Suppressor macrophage treated with lipopolysaccharide for 1 hour (primary cell): ENCODE results near the gene IDUA.
"Not testable (repeated sequence)": the region's sequence is repeated elsewhere in the genome, so short reads cannot be mapped to it uniquely, and the experiment has no call there.

Experiments used
- DNase-seq, 3 donors: peaks; one replicate each; pipeline ENCODE4 v3.0.0-alpha.2; 2020 to 2022

The IDUA gene

DNA sequence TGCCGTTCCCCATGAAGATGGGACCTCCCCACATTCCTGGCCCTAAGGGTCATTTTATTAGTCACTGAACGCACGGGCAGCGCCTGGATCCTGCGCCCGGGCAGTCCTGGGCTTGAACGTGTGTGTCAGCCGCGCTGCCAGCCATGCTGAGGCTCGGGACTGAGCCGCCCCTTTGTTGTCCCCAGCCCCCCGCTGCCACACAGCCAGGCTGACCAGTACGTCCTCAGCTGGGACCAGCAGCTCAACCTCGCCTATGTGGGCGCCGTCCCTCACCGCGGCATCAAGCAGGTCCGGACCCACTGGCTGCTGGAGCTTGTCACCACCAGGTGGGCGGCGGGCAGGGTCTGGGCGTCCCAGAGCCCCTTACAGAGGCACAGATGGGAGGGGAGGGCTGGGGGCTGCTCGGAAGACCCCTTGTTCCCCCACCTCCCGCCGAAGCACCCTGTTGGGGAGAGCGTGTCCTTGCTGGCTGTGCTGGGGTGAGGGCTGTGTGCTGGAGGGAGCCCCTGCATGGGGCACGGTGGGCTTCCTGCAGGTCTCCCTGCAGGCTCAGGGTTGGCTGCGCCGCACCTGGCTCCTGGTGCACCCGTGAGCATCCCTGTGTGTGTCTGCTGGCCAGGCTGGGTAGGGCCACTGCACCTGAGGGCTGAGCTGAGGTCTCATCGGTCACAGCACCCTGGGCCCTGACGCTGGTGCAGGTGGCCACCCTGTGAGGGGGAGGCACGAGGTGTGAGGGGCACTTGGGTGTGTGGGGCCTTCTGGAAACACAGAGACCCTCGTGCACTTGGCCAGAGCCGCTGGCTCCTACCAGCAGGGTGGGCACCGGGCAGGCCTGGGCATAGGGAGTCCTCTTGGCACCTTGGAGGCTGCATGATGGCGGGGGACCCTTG, 1.0 kb downstream of the IDUA start:
- no peak for DNase-seq

DNA sequence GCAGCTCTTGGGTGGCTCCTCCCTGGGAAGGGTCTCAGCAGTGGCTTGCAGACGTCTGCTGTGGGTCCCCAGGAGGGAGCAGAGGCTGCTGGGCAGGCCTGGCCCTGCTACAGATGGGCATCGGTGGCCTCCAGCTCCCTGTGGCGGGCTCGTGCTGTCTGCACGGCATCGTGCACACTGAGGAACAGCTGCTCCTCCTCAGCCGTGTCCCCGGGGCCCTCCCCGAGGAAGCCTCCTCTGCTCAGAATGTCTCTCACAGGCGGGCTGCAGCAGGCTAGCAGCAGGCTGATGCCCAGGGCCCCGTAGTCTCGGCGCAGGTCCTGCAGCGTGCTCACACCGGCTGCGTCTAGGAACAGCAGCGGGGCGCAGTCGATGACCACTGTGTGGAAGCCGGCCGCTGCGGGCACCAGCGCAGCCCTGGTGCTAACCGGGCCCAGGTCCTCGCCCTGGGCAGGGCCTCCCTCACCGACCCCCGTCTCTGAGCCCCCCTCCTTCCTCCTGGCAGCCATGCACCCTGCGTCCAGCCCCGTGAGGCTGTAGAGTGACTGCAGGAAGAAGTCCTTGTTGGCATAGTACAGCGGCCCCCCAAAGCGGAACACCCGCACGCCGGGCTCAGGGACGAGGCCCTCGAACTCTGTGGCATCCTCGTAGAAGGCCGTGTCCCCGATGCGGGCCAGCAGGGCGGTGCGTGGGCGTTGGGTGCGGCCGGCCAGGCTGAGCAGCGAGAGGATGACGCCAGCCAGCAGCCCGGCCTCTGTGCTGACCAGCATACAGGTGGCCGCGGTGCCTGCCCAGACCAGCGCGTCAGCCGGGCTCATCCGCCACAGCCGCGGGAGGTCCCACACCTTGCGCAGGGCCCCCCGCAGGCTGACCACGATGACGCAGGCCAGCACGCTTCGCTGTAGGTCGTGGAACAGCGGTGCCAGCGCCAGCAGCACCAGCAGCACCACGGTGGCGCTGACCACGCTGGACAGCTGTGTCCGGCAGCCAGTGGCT, 2.2 kb downstream of the IDUA start:
- no peak for DNase-seq

DNA sequence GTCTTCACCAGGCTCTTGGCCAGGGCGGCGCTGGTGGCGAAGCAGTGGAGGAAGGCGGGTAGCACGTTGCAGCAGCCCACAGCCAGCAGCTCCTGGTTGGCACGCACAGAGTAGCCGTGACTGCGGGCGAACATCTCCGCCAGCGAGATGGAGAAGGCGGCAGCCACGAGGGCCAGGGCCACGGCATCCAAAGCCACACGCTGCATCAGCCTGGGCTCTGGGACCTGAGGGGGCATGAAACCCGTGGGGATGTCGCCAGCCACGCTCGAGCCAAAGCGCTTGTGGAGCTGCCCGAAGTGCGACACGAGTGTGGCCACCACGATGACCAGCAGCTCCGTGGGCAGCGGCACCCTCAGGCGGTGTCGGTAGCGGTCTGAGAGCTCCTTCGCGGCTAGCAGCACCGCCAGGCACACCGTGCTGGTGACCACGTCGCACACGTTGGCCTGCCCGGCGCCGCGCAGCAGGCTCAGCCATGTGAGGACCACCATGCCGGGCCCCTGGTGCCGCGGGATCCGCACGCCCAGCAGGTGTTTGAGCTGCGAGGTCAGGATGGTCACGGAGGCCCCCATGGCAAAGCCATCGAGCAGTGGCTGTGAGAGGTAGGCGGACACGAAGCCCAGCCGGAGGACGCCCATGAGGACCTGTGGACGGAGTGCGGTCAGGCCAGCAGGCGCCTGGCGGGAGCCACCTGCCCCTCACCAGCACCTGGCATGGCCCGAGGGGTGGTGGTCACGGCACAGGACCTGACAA, 3.1 kb downstream of the IDUA start:
- no peak for DNase-seq

DNA sequence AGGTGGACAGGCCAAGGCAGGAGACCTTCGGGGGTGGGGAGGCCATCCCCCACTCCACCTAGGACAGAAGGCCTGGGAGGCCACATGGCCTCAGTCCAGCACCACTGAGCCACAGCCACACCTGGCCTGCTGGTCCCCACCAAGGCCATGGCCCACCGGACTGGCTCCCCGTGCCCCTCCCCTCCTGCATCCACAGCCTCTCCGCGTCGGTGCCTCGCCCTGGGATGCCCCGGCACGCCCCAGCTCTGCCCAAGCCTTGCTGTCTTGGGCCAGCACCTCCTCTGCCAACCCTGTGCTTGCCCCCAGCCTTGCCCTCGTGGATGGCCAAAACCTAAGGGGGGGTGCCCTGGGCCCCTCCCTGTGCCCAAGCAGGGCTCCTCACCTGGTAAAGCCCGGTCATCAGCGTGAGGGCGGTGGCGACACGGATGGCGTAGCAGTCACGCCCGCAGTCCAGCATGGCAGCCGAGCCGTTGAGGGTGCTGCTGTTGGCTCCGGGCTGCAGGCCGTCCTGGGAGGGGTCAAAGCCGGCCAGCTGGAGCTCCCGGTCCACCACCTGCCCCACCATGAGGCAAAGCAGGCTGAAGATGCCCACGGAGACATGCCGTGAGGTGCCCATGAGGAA, 4.0 kb downstream of the IDUA start:
- DNase-seq, result no peak

DNA sequence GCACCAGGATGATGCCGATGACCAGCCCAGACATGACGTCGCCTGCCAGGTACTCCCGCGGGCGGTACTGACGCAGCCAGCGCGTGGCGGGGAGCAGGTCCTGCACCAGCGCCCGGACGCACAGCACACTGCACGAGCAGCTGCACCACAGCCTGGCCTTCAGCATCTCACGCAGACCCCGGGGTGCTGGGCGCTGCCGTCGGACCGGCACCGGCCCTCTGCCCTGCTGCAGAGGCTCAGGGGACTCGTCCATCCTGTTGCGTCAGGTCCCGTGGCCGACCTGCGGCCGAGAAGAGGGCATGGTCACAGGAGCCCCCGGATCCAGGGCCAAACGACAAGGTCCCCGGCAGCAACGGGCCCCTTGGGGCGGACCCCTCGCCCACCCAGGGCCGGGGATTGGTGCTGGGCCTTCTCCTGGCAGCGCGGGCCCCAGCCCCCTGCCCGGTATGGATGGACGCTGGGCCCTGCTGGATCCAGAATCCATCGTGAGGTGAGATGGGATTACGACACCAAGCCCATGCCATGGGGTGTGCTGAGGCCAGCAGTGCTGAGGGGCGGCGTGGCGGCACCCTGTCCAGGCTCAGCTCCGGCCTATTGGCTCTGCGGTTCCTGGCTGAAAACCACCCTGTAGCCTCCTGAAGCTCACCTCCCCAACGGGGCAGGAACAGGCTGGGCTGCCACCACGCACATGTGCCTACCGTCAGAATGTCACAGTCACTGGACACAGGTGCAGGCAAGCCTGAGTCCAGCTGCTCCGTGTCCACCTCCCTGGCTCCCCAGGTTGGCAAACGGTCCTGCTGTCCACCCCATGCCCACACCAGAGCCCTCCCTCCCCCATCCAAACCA, 4.8 kb downstream of the IDUA start:
- no peak for DNase-seq

DNA sequence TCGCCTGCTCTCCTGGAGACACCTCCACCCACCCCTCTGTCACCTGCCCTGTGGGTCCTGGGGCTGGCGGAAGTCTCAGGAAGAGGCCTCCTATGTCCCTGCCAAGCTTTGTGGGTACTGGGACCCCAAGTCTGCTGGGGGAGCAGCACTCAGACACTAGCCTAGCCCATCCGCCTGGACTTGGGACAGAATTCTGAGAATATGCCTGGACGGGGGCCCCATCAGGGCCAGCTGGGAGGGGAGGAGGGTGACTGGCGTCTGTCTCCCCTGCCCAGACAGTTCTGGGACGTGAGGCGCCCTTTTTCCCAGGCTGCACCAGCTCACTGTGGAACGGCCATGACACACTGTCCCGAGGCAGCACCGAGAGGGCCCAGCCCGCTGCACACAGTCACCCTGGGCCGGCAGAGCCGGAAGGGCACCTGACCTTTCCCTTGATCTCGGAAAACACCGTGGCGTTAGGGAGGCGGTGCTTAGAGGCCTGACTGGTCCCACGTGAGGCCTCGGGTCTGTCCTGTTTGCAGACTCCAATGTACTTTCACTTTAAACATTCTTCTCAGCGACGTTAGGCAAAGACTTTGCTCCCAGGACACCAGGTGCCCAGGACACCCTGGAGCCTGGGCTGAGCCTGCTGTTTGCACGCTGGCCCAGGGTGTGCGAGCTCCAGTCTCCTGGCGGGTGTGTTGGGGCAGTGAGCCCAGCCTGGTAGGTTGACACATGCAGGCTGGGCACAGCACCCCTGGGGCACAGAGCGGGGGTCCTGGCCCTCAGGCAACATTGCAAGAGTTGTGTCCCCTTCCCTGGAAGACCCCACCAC, 5.7 kb downstream of the IDUA start:
- no peak for DNase-seq

DNA sequence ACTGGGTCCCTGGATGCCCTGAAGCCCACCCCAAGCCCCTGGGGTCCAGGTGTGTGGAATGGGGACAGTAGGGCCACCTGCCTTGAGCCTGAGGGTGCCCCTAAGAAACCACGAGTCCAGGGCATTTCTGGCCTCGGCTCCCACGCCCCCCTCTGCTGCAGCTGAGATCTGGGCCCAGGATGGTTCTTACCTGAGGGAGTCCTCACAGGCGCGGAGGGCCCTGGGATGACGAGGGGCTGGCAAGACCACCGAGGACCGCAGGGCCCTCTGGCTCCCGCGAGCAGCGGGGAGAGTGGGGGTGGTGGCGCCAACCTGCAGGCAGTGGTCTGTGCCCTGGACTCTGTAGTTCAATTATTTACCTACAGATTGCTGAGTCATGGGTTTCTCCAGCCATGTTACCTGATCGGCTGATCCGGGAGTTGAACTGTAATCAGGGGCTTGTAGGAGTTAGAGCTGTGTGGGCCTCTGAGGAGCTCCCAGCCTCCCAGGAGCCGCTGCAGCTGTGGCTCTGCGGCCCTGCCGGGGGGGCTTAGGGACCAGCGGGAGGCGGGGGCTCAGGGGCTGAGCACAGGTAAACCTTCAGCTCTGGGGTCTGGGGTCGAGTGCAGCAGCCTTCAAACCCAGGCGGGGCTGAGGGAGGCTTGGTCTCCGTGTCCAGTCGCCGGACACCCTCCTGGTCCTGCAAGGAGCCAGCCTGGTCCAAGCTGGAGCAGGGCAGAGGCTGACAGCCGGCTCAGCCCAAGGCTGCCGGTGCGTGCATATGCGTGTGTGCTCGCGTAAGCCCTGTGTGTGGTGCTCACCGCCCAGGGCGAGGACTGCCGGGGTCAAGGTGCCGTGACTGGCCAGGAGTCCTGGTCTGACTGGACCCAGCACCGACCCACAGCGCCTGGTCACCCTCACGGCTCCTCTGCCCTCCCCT, 6.5 kb downstream of the IDUA start, which contains the start of gene SLC26A1:
Gene SLC26A1, minus strand, starts transcription at position 294 of the 919 bp plus-strand sequence. CDS start 1,701 bp downstream, outside the sequence.
- no peak for DNase-seq

DNA sequence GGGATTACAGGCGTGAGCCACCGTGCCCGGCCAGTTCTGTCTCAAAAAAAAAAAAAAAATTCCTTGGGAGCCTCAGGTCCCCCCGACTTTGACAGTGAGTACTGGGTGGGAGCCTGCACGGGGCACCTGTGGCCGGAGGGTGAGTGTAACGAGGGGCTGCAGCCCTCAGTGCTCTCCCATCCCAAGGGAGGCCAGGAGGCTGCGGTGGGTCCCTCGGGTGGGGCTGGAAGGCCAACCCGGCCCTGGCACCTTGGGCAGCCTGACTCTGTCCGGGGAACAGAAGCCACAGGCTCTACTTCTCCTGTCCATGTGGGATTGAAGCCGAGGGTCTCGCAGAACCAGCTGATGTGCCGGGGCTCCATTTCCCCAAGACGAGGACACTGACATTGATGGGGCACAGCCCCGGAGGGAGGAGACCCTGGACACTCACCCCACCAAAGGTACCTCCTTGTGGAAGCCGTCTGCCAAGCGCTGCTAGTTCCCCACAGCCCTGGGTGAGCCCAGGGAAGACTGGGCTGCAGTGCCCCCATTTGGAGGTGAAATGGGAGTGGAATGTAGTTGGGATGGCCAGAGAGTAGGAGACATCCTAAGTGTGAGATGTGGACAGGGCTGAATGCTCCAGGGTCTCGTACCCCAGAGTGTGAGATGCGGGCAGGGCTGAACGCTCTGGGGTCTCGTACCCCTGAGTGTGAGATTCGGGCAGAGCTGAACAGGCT, 8.6 kb downstream of the IDUA start:
- DNase-seq, result peak in 1 of 3 donors; percentile 13

DNA sequence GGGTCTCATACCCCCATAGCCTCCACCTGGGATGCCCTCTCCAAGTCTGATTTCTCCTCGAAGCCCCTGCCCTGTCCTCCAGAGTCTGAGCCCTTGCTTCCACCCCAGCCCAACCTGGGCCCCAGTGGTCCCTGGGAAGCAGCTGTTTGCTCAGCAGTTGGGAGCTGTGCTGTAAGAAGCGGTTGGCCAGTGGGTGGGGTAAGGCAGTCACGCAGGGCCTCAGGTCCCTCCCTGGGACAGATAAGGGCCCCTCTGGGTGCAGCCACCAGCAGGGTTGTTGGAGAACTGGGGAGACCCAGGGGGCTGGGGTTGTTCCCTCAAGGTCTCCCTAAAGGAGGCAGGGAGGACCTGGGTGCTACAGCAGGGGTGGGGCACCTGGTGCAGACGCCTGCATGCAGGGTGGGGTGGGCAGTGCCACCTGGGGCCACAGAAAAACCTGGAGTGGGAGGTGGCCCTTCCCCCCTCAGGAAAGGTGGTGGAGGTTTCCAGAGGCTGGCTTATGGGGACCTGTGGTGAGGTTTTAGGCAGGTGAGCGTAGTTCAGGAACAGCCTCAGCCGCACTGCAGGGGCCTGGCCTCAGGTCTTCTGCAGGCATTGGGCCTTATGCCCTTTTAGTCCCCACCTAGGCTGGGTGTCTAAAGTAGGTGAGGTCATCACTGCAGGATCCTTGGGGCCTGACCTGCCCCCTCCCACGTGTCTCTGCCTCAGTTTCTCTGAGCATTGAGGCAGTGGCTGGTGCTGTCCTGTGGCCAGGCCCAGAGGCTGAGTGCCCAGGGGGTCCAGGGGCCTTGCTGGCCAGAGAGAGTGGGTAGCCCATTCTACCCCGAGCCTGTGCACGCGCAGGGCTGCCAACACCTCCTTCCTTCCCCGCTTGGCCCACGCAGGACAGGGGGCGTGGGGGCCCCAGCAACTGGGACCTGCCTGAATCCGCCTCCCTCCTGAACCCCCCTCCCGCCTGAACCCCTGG, 9.5 kb downstream of the IDUA start:
- DNase-seq, result no peak

DNA sequence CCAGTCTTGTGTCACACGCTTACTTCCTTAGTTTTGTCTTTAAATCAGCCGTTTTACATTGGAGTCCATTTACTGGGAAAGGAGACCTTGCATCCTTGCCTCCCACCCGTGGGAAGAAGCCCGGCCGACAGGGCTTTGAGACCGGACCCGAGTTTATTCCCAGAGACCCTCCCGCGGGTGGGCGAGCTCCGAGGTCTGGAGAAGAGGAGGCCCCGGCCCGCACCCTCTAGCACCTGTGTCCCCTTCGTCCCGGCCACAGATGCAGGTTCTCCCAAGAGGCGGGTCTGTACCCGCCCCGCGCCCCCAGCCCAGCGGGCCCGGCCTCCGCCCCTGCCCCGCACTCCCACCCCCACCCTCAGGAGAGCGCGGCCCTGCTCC, 10.1 kb downstream of the IDUA start:
- no peak for DNase-seq

DNA sequence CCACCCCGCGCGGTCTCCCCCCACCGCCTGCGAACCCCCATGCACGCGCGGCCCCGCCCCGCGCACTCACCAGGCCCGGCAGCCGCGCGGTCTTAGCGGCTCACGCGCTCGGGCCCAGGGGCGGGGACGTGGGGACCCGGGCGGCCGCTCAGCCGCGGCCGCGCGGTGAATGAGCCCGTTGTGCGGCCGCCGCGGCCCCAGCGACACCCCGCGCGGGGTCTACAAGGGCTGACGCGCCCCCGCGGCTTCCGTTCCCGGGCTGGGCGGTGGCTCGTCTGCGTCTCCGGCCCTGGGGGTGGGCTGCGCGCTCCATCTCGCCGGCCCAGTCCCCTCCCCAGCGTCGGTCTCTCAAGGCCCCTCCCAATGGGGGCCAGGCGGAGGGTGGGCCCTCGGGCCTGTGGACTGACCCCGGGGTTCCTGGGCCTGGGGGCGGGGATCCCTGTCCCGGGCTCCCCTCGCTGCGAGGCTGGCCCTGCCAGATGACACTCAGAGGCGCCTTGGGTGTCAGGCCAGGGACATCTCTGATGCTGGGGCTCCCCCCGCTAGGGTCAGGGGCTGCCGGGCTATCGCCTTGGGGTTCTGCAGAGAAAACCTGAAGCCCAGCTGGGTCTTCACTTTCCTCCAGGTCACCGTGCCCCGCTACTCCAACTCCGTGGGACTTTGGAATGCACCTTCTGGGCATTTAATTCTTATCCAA, 10.7 kb downstream of the IDUA start:
- peak in 2 of 3 donors; percentile 35 to 68 for DNase-seq

DNA sequence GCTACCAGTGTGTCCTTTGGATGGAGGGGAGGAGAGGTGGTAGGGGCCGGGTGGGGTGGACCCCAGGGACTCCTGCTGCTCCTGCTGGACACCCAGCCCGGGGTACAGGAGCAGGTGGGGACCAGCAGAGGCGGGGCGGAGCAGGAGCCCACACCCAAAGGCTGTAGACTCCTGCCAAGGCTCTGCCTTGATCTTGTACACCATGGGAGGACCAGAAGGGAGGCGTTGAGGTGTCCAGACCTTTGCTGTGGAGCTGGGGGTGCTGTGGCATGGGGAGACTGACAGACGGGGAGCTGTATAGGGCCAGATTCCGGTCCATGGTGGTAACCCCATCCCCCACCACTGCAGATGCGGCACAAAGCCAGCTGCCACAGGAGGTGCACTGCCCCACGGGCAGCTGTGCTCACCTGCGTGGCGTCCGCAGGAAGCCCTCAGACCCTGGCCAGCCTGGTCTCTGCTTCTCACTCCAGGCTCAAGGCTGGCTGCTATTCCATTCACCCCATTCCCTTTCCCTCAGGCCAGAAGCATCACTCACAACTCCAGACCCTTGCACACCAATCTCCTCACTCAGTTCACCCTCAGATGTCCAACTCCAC, 11.3 kb downstream of the IDUA start:
- no peak for DNase-seq

DNA sequence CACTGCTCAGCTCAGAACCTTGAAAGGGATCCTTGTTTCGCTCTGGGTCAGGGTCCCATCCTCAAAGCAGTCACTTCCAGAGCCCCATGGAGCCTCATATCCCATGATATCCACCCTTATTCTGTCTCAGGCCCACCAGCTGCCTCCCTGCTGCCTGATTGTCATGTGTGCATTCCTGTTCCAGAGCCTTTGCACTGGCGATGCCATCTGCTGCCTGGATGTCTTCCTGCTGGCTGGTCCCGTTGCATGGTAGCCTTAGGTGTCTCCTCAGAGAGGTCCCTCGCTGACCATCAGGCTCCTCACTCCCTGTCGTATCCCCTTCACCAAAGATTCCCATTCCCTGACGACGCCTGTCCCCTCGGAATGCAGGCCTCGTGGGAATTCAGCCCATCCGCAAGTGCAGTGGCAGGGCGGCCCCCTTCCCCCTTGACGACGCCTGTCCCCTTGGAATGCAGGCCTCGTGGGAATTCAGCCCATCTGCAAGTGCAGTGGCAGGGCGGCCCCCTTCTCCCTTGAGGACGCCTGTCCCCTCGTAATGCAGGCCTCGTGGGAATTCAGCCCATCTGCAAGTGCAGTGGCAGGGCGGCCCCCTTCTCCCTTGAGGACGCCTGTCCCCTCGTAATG, 12.5 kb downstream of the IDUA start:
- not testable (repeated sequence) for DNase-seq

DNA sequence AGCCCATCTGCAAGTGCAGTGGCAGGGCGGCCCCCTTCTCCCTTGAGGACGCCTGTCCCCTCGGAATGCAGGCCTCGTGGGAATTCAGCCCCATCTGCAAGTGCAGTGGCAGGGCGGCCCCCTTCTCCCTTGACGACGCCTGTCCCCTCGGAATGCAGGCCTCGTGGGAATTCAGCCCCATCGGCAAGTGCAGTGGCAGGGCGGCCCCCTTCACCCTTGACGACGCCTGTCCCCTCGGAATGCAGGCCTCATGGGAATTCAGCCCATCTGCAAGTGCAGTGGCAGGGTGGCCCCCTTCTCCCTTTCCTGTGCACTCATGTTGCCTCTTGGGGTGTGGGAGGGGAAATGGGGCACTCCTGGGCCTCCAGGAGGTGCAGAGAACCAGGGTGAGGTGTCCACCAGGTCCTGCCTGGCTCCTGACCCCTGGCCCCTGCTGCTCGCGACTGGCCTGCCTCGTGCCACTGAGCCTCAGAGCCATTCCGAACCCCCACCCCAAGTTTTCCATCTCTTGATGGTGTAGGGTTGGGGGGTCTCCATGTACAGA, 13.1 kb downstream of the IDUA start:
- no peak for DNase-seq

DNA sequence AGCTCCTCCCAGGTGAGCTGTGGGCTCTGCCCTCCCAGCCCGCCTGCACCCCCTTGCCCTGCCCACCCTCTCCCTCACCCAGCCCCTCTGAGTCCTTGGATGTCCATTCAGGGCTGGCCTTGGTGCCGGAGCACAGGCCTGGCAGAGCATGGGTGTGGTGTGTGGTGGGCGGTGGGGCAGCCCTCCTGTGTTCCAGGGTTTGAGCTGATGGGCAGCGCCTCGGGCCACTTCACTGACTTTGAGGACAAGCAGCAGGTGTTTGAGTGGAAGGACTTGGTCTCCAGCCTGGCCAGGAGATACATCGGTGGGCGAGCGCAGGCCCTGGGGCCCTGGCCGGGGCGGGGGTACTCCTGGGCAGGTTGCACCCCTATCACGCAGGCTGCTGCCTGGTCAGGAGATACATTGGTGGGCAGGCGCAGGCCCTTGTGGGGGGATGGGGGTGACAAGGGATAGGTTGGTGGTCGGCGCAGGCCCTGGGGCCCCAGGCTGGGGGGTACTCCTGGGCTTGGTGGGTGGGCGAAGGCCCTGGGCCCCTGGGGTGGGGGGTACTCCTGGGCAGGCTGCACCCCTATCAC, 13.9 kb downstream of the IDUA start:
- DNase-seq, result no peak
